H9 (cell line): ENCODE measurements around the gene FARP1. TPM values are rescaled to one million over a fixed set of nuclear protein-coding genes. Genes with fewer than 3 reads are reported as not detected.

ENCODE experiments used
- DNase-seq: peaks from one replicate; pipeline ENCODE4 v3.0.0-alpha.2; 2017
- H2AFZ ChIP-seq: one replicate; pipeline ENCODE4 v1.6.1; 2013; ENCODE audit warnings: mild to moderate bottlenecking, low read length, control low read depth, moderate library complexity
- H2AK5ac ChIP-seq: 2 replicates; pipeline ENCODE4 v1.6.1; 2013; ENCODE audit warnings: low read length, control low read depth, mixed read lengths; ENCODE audit not compliant: insufficient read length
- H2BK120ac ChIP-seq: one replicate; pipeline ENCODE4 v1.6.1; 2013; ENCODE audit warnings: low read depth, mild to moderate bottlenecking, low read length, control low read depth, inconsistent platforms; ENCODE audit not compliant: poor library complexity, severe bottlenecking
- H2BK12ac ChIP-seq: 2 replicates; pipeline ENCODE4 v1.6.1; 2013; ENCODE audit warnings: low read length, control low read depth, mixed read lengths, low read depth; ENCODE audit not compliant: insufficient read length
- H2BK15ac ChIP-seq: 2 replicates; pipeline ENCODE4 v1.6.1; 2013; ENCODE audit warnings: low read depth, low read length, control low read depth
- H2BK20ac ChIP-seq: one replicate; pipeline ENCODE4 v1.6.1; 2013; ENCODE audit warnings: low read depth, mild to moderate bottlenecking, low read length, control low read depth, inconsistent platforms; ENCODE audit not compliant: poor library complexity, severe bottlenecking
- H2BK5ac ChIP-seq: 2 replicates; pipeline ENCODE4 v1.6.1; 2013; ENCODE audit warnings: low read length, control low read depth, mixed read lengths; ENCODE audit not compliant: insufficient read length
- H3K14ac ChIP-seq: 2 replicates; pipeline ENCODE4 v1.6.1; 2013; ENCODE audit warnings: low read length, control low read depth; ENCODE audit not compliant: insufficient read depth
- H3K18ac ChIP-seq: 2 replicates; pipeline ENCODE4 v1.6.1; 2013; ENCODE audit warnings: low read depth, mild to moderate bottlenecking, mixed read lengths, low read length, control low read depth; ENCODE audit not compliant: insufficient read length
- H3K23ac ChIP-seq: 2 replicates; pipeline ENCODE4 v1.6.1; 2013; ENCODE audit warnings: low read length, control low read depth, mixed read lengths, low read depth; ENCODE audit not compliant: insufficient read length
- H3K23me2 ChIP-seq: 2 replicates; pipeline ENCODE4 v1.6.1; 2013; ENCODE audit warnings: low read depth, mild to moderate bottlenecking, mixed read lengths, low read length, control low read depth; ENCODE audit not compliant: insufficient read length, poor library complexity, severe bottlenecking
- H3K27ac ChIP-seq: 2 replicates; pipeline ENCODE4 v1.5.1; 2013; ENCODE audit warnings: low read length, control low read depth, mixed read lengths, low read depth; ENCODE audit not compliant: insufficient read length
- H3K27me3 ChIP-seq: 2 replicates; pipeline ENCODE4 v1.6.1; 2013; ENCODE audit warnings: low read length, control low read depth, inconsistent platforms; ENCODE audit not compliant: insufficient read depth
- H3K4ac ChIP-seq: 2 replicates; pipeline ENCODE4 v1.6.1; 2013; ENCODE audit warnings: low read depth, mild to moderate bottlenecking, control low read depth, inconsistent platforms, low read length, moderate library complexity
- H3K4me1 ChIP-seq: 2 replicates; pipeline ENCODE4 v1.6.1; 2013; ENCODE audit warnings: low read length, control low read depth, inconsistent platforms; ENCODE audit not compliant: insufficient read depth
- H3K4me2 ChIP-seq: 2 replicates; pipeline ENCODE4 v1.6.1; 2013; ENCODE audit warnings: low read length, control low read depth, mixed read lengths; ENCODE audit not compliant: insufficient read length, insufficient read depth
- H3K56ac ChIP-seq: 2 replicates; pipeline ENCODE4 v1.6.1; 2013; ENCODE audit warnings: low read depth, mild to moderate bottlenecking, mixed read lengths, low read length, control low read depth; ENCODE audit not compliant: insufficient read length
- H3K79me1 ChIP-seq: 2 replicates; pipeline ENCODE4 v1.6.1; 2013; ENCODE audit warnings: low read depth, mild to moderate bottlenecking, moderate library complexity, low read length, control low read depth, inconsistent platforms; ENCODE audit not compliant: insufficient read depth, poor library complexity, severe bottlenecking
- H3K79me2 ChIP-seq: 2 replicates; pipeline ENCODE4 v1.6.1; 2013; ENCODE audit warnings: low read length, control low read depth, inconsistent platforms; ENCODE audit not compliant: insufficient read depth
- H3K9ac ChIP-seq: 2 replicates; pipeline ENCODE4 v1.6.1; 2013; ENCODE audit warnings: low read length, control low read depth, mixed read lengths; ENCODE audit not compliant: insufficient read length; ENCODE audit errors: extremely low read depth
- H3K9me3 ChIP-seq: one replicate; pipeline ENCODE4 v1.6.1; 2013; ENCODE audit warnings: low read depth, low read length, inconsistent platforms; ENCODE audit not compliant: control insufficient read depth
- H3T11ph ChIP-seq: one replicate; pipeline ENCODE4 v1.6.1; 2013; ENCODE audit warnings: mild to moderate bottlenecking, low read length, control low read depth, inconsistent platforms
- H4K20me1 ChIP-seq: one replicate; pipeline ENCODE4 v1.6.1; 2013; ENCODE audit not compliant: control insufficient read depth, insufficient read length, insufficient read depth
- H4K5ac ChIP-seq: 2 replicates; pipeline ENCODE4 v1.6.1; 2013; ENCODE audit warnings: low read depth, mild to moderate bottlenecking, mixed read lengths, low read length, control low read depth; ENCODE audit not compliant: insufficient read length
- H4K8ac ChIP-seq: replicated peaks from 2 replicates; pipeline ENCODE4 v1.6.1; 2013; ENCODE audit warnings: low read length, control low read depth, mixed read lengths, low read depth; ENCODE audit not compliant: insufficient read length
- H4K91ac ChIP-seq: 2 replicates; pipeline ENCODE4 v1.6.1; 2013; ENCODE audit warnings: low read depth, mild to moderate bottlenecking, moderate library complexity, mixed read lengths, low read length, control low read depth; ENCODE audit not compliant: insufficient read length
- H3K27ac Mint-ChIP-seq, 3 experiments: 2 replicates in 2 of 3; 3 replicates in 1 of 3; pipeline ENCODE4 v1.8.0; 2020 to 2021; ENCODE audit warnings: mixed read lengths in 3 of 3, mild to moderate bottlenecking in 1 of 3, moderate library complexity in 1 of 3
- H3K27me3 Mint-ChIP-seq: 2 replicates; pipeline ENCODE4 v1.8.0; 2021; ENCODE audit warnings: low read depth, mild to moderate bottlenecking, moderate library complexity, mixed read lengths
- H3K36me3 Mint-ChIP-seq, 3 experiments: 2 replicates in 2 of 3; 3 replicates in 1 of 3; pipeline ENCODE4 v1.8.0; 2020 to 2021; ENCODE audit warnings: low read depth in 3 of 3, mixed read lengths in 3 of 3; ENCODE audit not compliant: insufficient read depth in 1 of 3
- H3K4me1 Mint-ChIP-seq, 2 experiments: 2 replicates each; pipeline ENCODE4 v1.8.0; 2020; ENCODE audit warnings: mixed read lengths in 2 of 2
- H3K4me3 Mint-ChIP-seq, 2 experiments: 2 replicates in 1 of 2; 3 replicates in 1 of 2; pipeline ENCODE4 v1.8.0; 2020 to 2021; ENCODE audit warnings: mild to moderate bottlenecking in 2 of 2, mixed read lengths in 2 of 2, moderate library complexity in 1 of 2
- H3K9me3 Mint-ChIP-seq, 2 experiments: 2 replicates in 1 of 2; 3 replicates in 1 of 2; pipeline ENCODE4 v1.8.0; 2020; ENCODE audit warnings: mild to moderate bottlenecking in 2 of 2, mixed read lengths in 2 of 2, moderate library complexity in 1 of 2
- WGBS: extraction: QIAGEN DNeasy Blood & Tissue Kit; methylation state at CpG from one replicate; pipeline ENCODE4 v1.1.7; 2013; ENCODE audit warnings: missing lambda C conversion rate, low lambda C conversion rate, mixed read lengths; ENCODE audit not compliant: insufficient read length; ENCODE audit errors: extremely low coverage; 5-methylcytosine and 5-hydroxymethylcytosine counted together
- total RNA-seq: library from RNA; stranded (reverse); gene quantifications from 2 replicates; pipeline ENCODE4 v1.2.1, GENCODE V29; 2021
- TF ChIP-seq, protein P1 (sequence below): fragments of 200-600 bp; sonication (generic); conservative IDR thresholded peaks from 3 replicates; pipeline ENCODE4 v1.8.0; 2021; ENCODE audit warnings: antibody characterized with exemption, mild to moderate bottlenecking

The FARP1 gene
- total RNA-seq, 1 experiment from 2014 or later: 95.9 TPM

DNA sequence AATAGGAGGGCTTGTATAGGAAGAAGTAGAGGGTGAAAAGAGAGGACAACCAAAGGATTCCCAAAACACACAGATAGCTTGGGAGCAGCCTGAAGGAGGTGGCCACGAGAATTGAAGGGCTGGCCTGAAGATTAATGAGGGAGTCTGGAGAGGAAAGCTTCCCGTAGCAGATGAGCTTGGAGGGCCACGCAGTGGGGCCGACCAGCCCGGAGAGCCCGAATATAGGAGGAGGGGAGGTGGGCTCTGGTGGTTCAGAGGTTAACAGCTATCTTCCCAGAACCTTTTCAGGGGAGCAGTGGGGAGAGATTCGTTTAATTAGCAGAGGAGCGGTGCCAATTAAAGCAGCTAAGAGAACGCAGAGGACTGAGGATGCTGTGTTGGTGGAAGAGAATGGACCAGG lies 279.2 kb downstream of the FARP1 start:
- no peak for DNase-seq
- Mint-ChIP-seq H3K27me3 (no peaks in the 10 kb centered on the region), H3K27ac (peak overlapping the region in 1 of 3 experiments; percentile 72; a peak in 2 of 7 replicates), H3K36me3 (peaks cover 12 to 44% (median 39%) of the 10 kb centered on the region in 3 experiments; a peak in 6 of 7 replicates), H3K4me1 (no peaks in the 10 kb centered on the region), H3K4me3 (no peak overlapping the region), H3K9me3 (no peaks in the 10 kb centered on the region)
- Histone ChIP-seq H2AK5ac (no peak overlapping the region), H4K5ac (no peak overlapping the region), H4K91ac (no peak overlapping the region), H3K9ac (no peak overlapping the region), H3K9me3 (no peaks in the 10 kb centered on the region), H3K14ac (no peak overlapping the region), H3T11ph (no peak overlapping the region), H2BK120ac (no peak overlapping the region), H3K4me1 (no peaks in the 10 kb centered on the region), H2BK5ac (no peak overlapping the region), H2BK15ac (no peak overlapping the region), H3K23ac (no peak overlapping the region), H4K8ac (no peak overlapping the region), H4K20me1 (no peaks in the 10 kb centered on the region), H3K79me2 (no peaks in the 10 kb centered on the region), H3K27ac (no peak overlapping the region), H3K79me1 (no peaks in the 10 kb centered on the region), H3K56ac (no peak overlapping the region), H2BK12ac (no peak overlapping the region), H3K27me3 (no peaks in the 10 kb centered on the region), H3K4me2 (no peak overlapping the region), H3K4ac (no peak overlapping the region), H3K18ac (no peak overlapping the region), H2AFZ (no peak overlapping the region), H3K23me2 (no peaks in the 10 kb centered on the region), H2BK20ac (no peak overlapping the region)
- WGBS: no CpG with 5 or more reads among the region's 9 CpGs
- TF ChIP-seq, protein P1, sequence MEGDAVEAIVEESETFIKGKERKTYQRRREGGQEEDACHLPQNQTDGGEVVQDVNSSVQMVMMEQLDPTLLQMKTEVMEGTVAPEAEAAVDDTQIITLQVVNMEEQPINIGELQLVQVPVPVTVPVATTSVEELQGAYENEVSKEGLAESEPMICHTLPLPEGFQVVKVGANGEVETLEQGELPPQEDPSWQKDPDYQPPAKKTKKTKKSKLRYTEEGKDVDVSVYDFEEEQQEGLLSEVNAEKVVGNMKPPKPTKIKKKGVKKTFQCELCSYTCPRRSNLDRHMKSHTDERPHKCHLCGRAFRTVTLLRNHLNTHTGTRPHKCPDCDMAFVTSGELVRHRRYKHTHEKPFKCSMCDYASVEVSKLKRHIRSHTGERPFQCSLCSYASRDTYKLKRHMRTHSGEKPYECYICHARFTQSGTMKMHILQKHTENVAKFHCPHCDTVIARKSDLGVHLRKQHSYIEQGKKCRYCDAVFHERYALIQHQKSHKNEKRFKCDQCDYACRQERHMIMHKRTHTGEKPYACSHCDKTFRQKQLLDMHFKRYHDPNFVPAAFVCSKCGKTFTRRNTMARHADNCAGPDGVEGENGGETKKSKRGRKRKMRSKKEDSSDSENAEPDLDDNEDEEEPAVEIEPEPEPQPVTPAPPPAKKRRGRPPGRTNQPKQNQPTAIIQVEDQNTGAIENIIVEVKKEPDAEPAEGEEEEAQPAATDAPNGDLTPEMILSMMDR: no peak
